SK-N-MC (cell line): Measurements from ENCODE around the gene XRCC1.
"Not testable (repeated sequence)": the region's sequence is repeated elsewhere in the genome, so short reads cannot be mapped to it uniquely, and the experiment has no call there.

Experiments
- DNase-seq: peaks from one replicate; pipeline ENCODE4 v3.0.0-alpha.2; 2011; ENCODE audit warnings: low read depth, low spot score
- H3K27ac ChIP-seq: fragments of 200-600 bp; sonication (generic); 2 replicates; pipeline ENCODE4 v1.5.1; 2016; ENCODE audit warnings: mixed run types
- H3K36me3 ChIP-seq: fragments of 200-600 bp; sonication (generic); 2 replicates; pipeline ENCODE4 v1.6.1; 2017; ENCODE audit warnings: antibody characterized with exemption, low read length, mixed read lengths; ENCODE audit not compliant: insufficient read depth
- H3K4me3 ChIP-seq: fragments of 200-600 bp; sonication (generic); 2 replicates; pipeline ENCODE4 v1.5.1; 2016
- H3K9ac ChIP-seq: fragments of 200-600 bp; sonication (generic); 2 replicates; pipeline ENCODE4 v1.8.0; 2017; ENCODE audit warnings: mixed run types, mixed read lengths; ENCODE audit not compliant: insufficient read length
- H3K9me3 ChIP-seq: fragments of 200-600 bp; sonication (generic); 2 replicates; pipeline ENCODE4 v1.6.1; 2017; ENCODE audit warnings: low read depth, mild to moderate bottlenecking, antibody characterized with exemption, low read length, moderate library complexity, mixed read lengths
- EZH2 ChIP-seq: fragments of 200-600 bp; sonication (generic); IDR thresholded peaks from one replicate; pipeline ENCODE4 v1.6.1; 2017; ENCODE audit warnings: antibody characterized with exemption
- FOXP2 ChIP-seq: optimal IDR thresholded peaks from 2 replicates; pipeline ENCODE3; 2011; ENCODE audit warnings: mild to moderate bottlenecking, moderate library complexity; ENCODE audit not compliant: insufficient read depth; ENCODE audit errors: extremely low read length, control extremely low read depth
- POLR2AphosphoS5 ChIP-seq: IDR thresholded peaks from 2 replicates; pipeline ENCODE4 v1.6.1; 2012; ENCODE audit warnings: mild to moderate bottlenecking, low read depth, low read length, borderline replicate concordance

The XRCC1 gene

DNA sequence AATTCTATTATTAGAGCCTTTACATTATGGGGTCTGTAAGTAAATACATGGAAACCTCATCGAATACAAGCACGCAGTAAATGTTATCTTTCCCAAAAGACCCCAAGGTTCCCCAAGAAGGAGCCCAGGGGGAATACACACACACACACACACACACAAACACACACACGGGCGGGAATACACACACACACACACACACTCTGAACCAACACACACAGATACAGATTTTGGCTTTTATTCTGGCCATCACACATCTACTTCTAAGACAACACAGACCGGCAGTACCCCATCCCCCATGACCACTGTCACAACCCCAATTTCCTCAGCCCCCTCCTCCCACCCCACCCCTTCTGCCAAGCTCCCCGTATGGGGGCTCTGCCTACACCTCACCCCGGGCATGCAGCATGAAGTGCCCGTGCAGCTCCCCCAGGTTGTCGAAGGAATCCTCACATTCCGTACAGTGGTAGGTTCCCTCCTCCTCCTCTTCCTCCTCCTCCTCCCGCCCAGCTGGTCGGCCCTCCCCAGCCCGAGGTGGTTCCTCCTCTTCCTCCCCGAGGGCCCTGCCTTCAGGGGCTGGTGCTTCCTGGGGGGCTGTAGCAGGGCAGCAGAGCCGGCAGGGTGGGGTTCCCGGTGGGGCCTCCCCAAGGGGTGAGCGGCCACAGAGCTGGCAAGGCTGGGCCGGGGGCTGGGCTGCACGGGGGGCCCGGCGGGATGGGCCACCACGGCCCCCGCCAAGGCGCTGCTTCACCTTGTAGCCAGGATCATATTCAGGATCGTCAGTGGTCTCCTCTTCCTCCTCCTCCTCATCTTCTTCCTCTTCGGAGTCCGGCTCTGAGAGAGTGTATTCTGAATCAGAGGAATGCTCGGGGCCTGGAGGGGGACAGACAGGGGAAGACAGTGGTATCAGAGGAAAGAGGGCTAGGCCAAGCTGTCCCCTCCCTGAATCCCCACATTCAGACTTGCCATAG is 32.2 kb upstream of the XRCC1 start:
- TF ChIP-seq POLR2AphosphoS5 (no peak), EZH2 (no peak), FOXP2 (no peak)
- Histone ChIP-seq H3K27ac (no peak overlapping the region), H3K4me3 (no peak overlapping the region), H3K9me3 (no peaks in the 10 kb centered on the region), H3K9ac (no peak overlapping the region), H3K36me3 (peaks cover 24% of the 10 kb centered on the region; the same call in 1 of the 2 replicates)
- DNase-seq: no peak

DNA sequence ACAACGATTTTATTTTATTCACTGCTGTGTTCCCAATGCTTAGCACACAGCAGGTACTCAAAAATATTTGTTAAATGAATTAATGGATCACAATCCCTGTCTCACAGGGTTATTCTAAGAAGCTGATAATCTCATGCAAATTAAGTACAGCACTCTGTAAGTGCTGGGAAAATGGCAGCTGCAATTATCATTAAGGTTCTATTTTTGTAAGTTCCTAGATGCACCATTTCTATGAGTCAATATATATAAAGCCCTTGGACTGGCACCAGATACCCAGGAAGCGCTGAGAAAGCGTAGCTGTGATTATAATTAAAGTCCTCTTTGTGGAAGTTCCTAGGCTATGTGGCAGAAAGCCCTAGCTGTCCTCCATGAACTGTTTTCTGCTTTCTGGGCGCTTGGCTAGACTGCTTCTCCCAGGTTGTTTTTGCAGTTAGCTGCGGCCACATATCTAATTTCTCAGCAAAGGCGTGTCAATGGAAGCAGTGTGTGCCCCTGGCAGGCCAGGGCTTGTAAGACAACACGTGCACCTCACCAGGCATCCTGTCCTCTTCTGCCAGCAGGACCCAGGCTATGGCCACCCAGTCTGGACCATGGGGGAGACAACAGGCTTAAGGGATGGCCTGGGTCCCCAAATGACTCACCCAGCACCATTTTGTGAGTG is 31.4 kb upstream of the XRCC1 start:
- no peak overlapping the region for H3K27ac ChIP-seq
- no peaks in the 10 kb centered on the region for H3K9me3 ChIP-seq
- no peak for DNase-seq
- H3K36me3 ChIP-seq: peaks cover 16% of the 10 kb centered on the region; the same call in 1 of the 2 replicates
- no peak overlapping the region for H3K9ac ChIP-seq
- no peak overlapping the region for H3K4me3 ChIP-seq
- TF ChIP-seq POLR2AphosphoS5 (no peak), FOXP2 (no peak), EZH2 (no peak)

DNA sequence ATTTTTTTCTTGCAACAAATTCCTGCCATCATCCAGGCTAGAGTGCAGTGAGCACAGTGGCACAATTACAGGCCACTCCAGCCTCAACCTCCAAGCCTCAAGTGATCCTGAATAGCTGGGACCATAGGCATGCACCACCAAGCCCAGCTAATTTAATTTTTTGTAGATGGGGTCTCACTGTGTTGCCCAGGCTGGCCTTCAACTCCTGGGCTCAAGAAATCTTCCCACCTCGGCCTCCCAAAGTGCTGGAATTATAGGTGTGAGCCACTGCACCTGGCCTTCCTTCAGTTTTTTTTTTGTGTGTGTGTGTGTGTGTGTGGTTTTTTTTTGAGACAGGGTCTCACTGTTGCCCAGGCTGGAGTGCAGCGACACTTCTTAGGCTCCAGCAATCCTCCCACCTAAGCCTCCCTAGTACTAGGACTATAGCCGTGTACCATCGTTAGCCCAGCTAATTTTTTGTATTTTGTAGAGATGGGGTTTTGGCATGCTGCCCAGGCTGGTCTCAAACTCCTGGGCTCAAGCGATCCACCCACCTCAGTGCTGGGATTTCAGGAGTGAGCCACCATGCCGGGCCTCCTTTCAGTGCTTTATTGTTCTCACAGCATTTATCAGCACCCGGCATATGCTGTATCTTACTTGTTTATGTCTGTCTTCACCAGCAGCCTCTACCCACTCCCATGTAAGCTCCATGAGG is 30.7 kb upstream of the XRCC1 start:
- Histone ChIP-seq H3K9me3 (no peaks in the 10 kb centered on the region), H3K9ac (no peak overlapping the region), H3K4me3 (no peak overlapping the region), H3K36me3 (peaks cover 19% of the 10 kb centered on the region; the same call in 1 of the 2 replicates), H3K27ac (no peak overlapping the region)
- no peak for DNase-seq
- TF ChIP-seq FOXP2: no peak
- TF ChIP-seq POLR2AphosphoS5: no peak
- no peak for TF ChIP-seq EZH2

DNA sequence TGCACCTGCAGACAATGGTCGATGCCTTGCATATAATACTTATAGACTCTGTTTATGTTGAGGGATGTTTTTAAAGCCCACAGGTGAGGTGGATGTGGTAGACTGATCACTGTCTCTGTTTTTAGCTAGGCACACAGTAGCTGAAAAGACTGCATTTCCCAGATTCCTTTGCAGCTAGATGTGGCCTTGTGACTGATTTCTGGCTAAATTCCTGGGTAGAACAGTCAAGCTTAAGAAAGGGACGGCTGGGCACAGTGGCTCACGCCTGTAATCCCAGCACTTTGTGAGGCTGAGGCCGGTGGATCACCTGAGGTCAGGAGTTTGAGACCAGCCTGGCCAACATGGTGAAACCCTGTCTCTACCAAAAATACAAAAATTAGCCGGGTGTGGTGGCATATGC is 25.0 kb upstream of the XRCC1 start:
- not testable (repeated sequence) for H3K27ac ChIP-seq

DNA sequence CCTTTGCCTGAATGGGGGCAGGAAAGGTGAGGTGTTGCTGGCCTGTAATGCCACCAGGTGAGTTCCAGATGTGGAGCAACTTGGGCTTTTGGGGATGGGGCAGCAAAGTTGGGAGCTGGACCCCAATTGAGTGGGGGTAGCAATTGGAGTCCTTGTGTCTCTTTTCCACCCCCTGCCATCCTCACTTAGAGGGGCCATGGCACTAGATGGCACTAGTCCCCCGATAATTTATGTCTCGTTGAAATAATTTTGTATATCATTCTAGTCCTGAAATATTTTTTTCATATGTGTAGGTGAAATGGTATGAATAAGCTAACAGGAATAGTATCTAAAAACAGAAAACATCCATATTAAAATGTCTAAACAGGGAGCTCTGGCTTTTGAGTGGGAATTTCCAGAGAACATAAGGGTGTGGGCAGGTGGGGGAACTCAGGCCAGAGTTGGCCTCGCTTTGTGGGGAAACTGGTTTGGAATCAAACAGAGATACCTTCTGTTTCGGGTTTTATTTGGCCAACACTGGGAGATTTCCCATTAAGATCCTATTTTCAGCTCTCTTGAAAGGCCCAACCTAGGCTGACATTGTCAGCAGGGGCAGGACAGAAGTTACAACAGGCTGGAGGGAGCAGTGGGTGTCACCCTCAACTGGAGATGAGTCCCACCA is 24.4 kb upstream of the XRCC1 start:
- DNase-seq: no peak
- Histone ChIP-seq H3K9me3 (no peaks in the 10 kb centered on the region), H3K36me3 (peaks cover 18% of the 10 kb centered on the region), H3K9ac (no peak overlapping the region), H3K27ac (no peak overlapping the region), H3K4me3 (no peak overlapping the region)
- TF ChIP-seq EZH2 (no peak), POLR2AphosphoS5 (no peak), FOXP2 (no peak)

More for the DNA sequence above, 25.0 kb upstream of the XRCC1 start:
- not testable (repeated sequence) for H3K9ac ChIP-seq, H3K9me3 ChIP-seq, DNase-seq, H3K4me3 ChIP-seq
- peaks cover 18% of the 10 kb centered on the region for H3K36me3 ChIP-seq

DNA sequence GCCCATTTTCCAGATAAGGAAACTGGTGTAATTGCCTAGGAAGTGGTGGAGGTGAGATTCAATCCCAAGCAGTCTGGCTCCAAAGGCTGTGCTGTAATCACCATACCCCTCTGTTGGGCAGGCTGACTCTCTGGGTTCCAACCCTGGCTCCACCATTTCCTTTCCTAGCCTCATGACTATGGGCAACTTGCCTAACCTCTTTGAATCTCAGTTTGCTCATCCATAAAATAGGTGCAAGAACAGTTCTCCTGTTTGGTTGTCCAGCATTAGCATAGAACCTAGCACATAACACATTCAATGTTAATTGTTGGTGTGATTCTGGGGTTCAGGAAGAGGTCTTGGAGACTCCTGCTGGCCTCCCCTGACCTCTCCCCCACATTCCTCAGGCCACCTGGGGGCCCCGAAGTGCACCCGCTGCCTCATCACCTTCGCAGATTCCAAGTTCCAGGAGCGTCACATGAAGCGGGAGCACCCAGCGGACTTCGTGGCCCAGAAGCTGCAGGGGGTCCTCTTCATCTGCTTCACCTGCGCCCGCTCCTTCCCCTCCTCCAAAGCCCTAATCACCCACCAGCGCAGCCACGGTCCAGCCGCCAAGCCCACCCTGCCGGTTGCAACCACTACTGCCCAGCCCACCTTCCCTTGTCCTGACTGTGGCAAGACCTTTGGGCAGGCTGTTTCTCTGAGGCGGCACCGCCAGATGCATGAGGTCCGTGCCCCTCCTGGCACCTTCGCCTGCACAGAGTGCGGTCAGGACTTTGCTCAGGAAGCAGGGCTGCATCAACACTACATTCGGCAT is 23.3 kb upstream of the XRCC1 start:
- no peak for DNase-seq
- no peak overlapping the region for H3K27ac ChIP-seq
- H3K9ac ChIP-seq: no peak overlapping the region
- H3K36me3 ChIP-seq: peaks cover 18% of the 10 kb centered on the region
- TF ChIP-seq POLR2AphosphoS5: no peak
- no peak for TF ChIP-seq FOXP2
- TF ChIP-seq EZH2: no peak
- H3K4me3 ChIP-seq: no peak overlapping the region
- no peaks in the 10 kb centered on the region for H3K9me3 ChIP-seq

DNA sequence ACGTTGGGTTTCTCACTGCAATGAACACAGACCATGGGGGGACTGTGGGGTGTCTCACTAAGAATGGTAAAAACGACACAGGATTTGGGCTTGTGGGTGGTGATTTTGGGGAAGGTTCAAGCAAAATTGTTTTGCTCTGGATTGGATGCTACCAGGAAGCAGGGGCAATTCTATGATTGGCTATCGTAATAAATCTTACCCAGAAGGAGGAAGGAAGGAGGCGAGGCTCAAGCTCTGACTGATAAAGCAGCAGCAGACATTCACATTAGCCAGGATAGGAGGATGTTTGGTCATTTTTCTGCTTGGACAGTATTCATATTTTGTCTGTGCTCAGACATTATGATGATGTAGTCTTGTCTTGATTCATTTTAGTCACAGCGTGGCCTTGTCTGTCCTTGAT is 22.5 kb upstream of the XRCC1 start:
- Histone ChIP-seq H3K9ac (peak overlapping the region; percentile 92), H3K9me3 (no peaks in the 10 kb centered on the region), H3K27ac (no peak overlapping the region), H3K4me3 (peak overlapping the region; percentile 85), H3K36me3 (peaks cover 18% of the 10 kb centered on the region)
- DNase-seq: no peak
- TF ChIP-seq FOXP2 (no peak), POLR2AphosphoS5 (no peak), EZH2 (no peak)
